Astrocyte (in vitro differentiated cells and primary cell): Measurements from ENCODE around the gene MTTP. TPM values are rescaled to one million over a fixed set of nuclear protein-coding genes. Genes with fewer than 3 reads are reported as not detected.

Experiments
- DNase-seq: peaks from one replicate; pipeline ENCODE4 v3.0.0-alpha.2; 2010; ENCODE audit warnings: low read depth
- FAIRE-seq: peaks from 2 replicates; lab custom pipeline; 2011; peaks lifted over from hg19 to GRCh38; lab: Jason Lieb, UNC
- H2AFZ ChIP-seq: 2 replicates; pipeline ENCODE4 v1.6.0; 2012; ENCODE audit warnings: low read depth, low read length, inconsistent platforms
- H3K27ac ChIP-seq: 2 replicates; pipeline ENCODE4 v1.5.1; 2011; ENCODE audit warnings: low read depth, low read length, inconsistent platforms
- H3K27me3 ChIP-seq: 2 replicates; pipeline ENCODE4 v1.6.0; 2011; ENCODE audit warnings: low read length, inconsistent platforms; ENCODE audit not compliant: insufficient read depth
- H3K36me3 ChIP-seq: 2 replicates; pipeline ENCODE4 v1.5.1; 2011; ENCODE audit warnings: low read length, inconsistent platforms; ENCODE audit not compliant: insufficient read depth
- H3K4me1 ChIP-seq: 2 replicates; pipeline ENCODE4 v1.5.1; 2011; ENCODE audit warnings: low read length, inconsistent platforms; ENCODE audit not compliant: insufficient read depth
- H3K4me2 ChIP-seq: 2 replicates; pipeline ENCODE4 v1.6.0; 2012; ENCODE audit warnings: low read length, inconsistent platforms
- H3K4me3 ChIP-seq: 2 replicates; pipeline ENCODE4 v1.5.1; 2011; ENCODE audit warnings: low read depth, mild to moderate bottlenecking, low read length, inconsistent platforms; ENCODE audit not compliant: insufficient read depth
- H3K79me2 ChIP-seq: 2 replicates; pipeline ENCODE4 v1.6.0; 2012; ENCODE audit warnings: mild to moderate bottlenecking, low read length, inconsistent platforms; ENCODE audit not compliant: insufficient read depth
- H3K9ac ChIP-seq: 2 replicates; pipeline ENCODE4 v1.6.0; 2012; ENCODE audit warnings: mild to moderate bottlenecking, low read length, inconsistent platforms
- H3K9me3 ChIP-seq: 2 replicates; pipeline ENCODE4 v1.5.1; 2012; ENCODE audit warnings: low read depth, mild to moderate bottlenecking, low read length, inconsistent platforms; ENCODE audit not compliant: insufficient read depth
- H4K20me1 ChIP-seq: 2 replicates; pipeline ENCODE4 v1.6.0; 2012; ENCODE audit warnings: low read length, inconsistent platforms; ENCODE audit not compliant: insufficient read depth
- H3K27ac Mint-ChIP-seq: one replicate; pipeline ENCODE4 v1.8.0; 2021; ENCODE audit warnings: mild to moderate bottlenecking, mixed read lengths; ENCODE audit not compliant: unreplicated experiment
- H3K27me3 Mint-ChIP-seq: one replicate; pipeline ENCODE4 v1.8.0; 2021; ENCODE audit warnings: low read depth, mixed read lengths; ENCODE audit not compliant: unreplicated experiment
- H3K36me3 Mint-ChIP-seq: one replicate; pipeline ENCODE4 v1.8.0; 2021; ENCODE audit warnings: low read depth, mixed read lengths; ENCODE audit not compliant: unreplicated experiment
- H3K4me1 Mint-ChIP-seq: one replicate; pipeline ENCODE4 v1.8.0; 2021; ENCODE audit warnings: low read depth, mixed read lengths; ENCODE audit not compliant: unreplicated experiment
- H3K4me3 Mint-ChIP-seq: one replicate; pipeline ENCODE4 v1.8.0; 2021; ENCODE audit warnings: mild to moderate bottlenecking, moderate library complexity, mixed read lengths; ENCODE audit not compliant: unreplicated experiment
- H3K9me3 Mint-ChIP-seq: one replicate; pipeline ENCODE4 v1.8.0; 2021; ENCODE audit warnings: mild to moderate bottlenecking, mixed read lengths; ENCODE audit not compliant: unreplicated experiment
- CTCF ChIP-seq: IDR thresholded peaks from 2 replicates; pipeline ENCODE4 v1.5.1; 2011; ENCODE audit warnings: low read depth, mild to moderate bottlenecking, inconsistent platforms, low read length, moderate library complexity; ENCODE audit not compliant: insufficient read depth
- EZH2 ChIP-seq: IDR thresholded peaks from 2 replicates; pipeline ENCODE4 v1.6.1; 2012; ENCODE audit warnings: mild to moderate bottlenecking, low read length, inconsistent platforms; ENCODE audit not compliant: insufficient read depth
- total RNA-seq: library from RNA; stranded (reverse); gene quantifications from 2 replicates; pipeline ENCODE4 v1.2.1, GENCODE V29; 2021

Gene MTTP
- total RNA-seq, 1 donor from 2014 or later, result 0.41 TPM

- no peak overlapping the region for H3K27ac Mint-ChIP-seq
- DNase-seq (no peak), FAIRE-seq (no peak)
- no peaks in the 10 kb centered on the region for H3K36me3 Mint-ChIP-seq
- Histone ChIP-seq H3K9ac (no peak overlapping the region), H3K4me1 (no peaks in the 10 kb centered on the region), H2AFZ (no peak overlapping the region), H3K9me3 (no peaks in the 10 kb centered on the region), H3K27me3 (no peaks in the 10 kb centered on the region), H3K36me3 (no peaks in the 10 kb centered on the region), H3K4me3 (no peak overlapping the region), H4K20me1 (no peaks in the 10 kb centered on the region), H3K79me2 (no peaks in the 10 kb centered on the region), H3K4me2 (no peak overlapping the region), H3K27ac (no peak overlapping the region)
- H3K4me1 Mint-ChIP-seq, result no peaks in the 10 kb centered on the region
- no peaks in the 10 kb centered on the region for H3K27me3 Mint-ChIP-seq
- H3K9me3 Mint-ChIP-seq, result no peaks in the 10 kb centered on the region
- H3K4me3 Mint-ChIP-seq, result no peak overlapping the region
- no peak for TF ChIP-seq CTCF
Measured at GRCh38 chr4:99634742-99635360, 60.2 kb downstream of the MTTP start.

- H3K4me1 Mint-ChIP-seq, result no peaks in the 10 kb centered on the region
- Histone ChIP-seq H3K79me2 (no peaks in the 10 kb centered on the region), H3K4me2 (no peak overlapping the region), H4K20me1 (no peaks in the 10 kb centered on the region), H3K27ac (no peak overlapping the region), H3K4me1 (no peaks in the 10 kb centered on the region), H3K9me3 (no peaks in the 10 kb centered on the region), H3K4me3 (no peak overlapping the region), H3K9ac (no peak overlapping the region), H3K36me3 (no peaks in the 10 kb centered on the region), H2AFZ (no peak overlapping the region), H3K27me3 (no peaks in the 10 kb centered on the region)
- no peak for TF ChIP-seq CTCF
- no peak for TF ChIP-seq EZH2
- FAIRE-seq, result no peak
- no peaks in the 10 kb centered on the region for H3K9me3 Mint-ChIP-seq
- no peaks in the 10 kb centered on the region for H3K27me3 Mint-ChIP-seq
- no peak overlapping the region for H3K27ac Mint-ChIP-seq
- no peak for DNase-seq
- H3K4me3 Mint-ChIP-seq, result no peak overlapping the region
- H3K36me3 Mint-ChIP-seq, result no peaks in the 10 kb centered on the region
Measured at GRCh38 chr4:99635601-99636000, 61.0 kb downstream of the MTTP start.

GRCh38 chr4:99636422-99636821 is 61.8 kb downstream of the MTTP start:
- no peaks in the 10 kb centered on the region for H3K36me3 Mint-ChIP-seq
- DNase-seq (no peak), FAIRE-seq (no peak)
- no peak overlapping the region for H3K27ac ChIP-seq
- H3K27me3 Mint-ChIP-seq, result no peaks in the 10 kb centered on the region
- no peaks in the 10 kb centered on the region for H3K79me2 ChIP-seq
- no peaks in the 10 kb centered on the region for H4K20me1 ChIP-seq
- no peak overlapping the region for H3K27ac Mint-ChIP-seq
- no peaks in the 10 kb centered on the region for H3K27me3 ChIP-seq
- TF ChIP-seq CTCF (no peak), EZH2 (no peak)
- no peak overlapping the region for H3K4me3 ChIP-seq
- no peaks in the 10 kb centered on the region for H3K4me1 Mint-ChIP-seq
- H3K4me1 ChIP-seq, result no peaks in the 10 kb centered on the region
- H3K36me3 ChIP-seq, result no peaks in the 10 kb centered on the region
- no peak overlapping the region for H2AFZ ChIP-seq
- no peak overlapping the region for H3K9ac ChIP-seq
- H3K9me3 ChIP-seq, result no peaks in the 10 kb centered on the region
- H3K4me2 ChIP-seq, result no peak overlapping the region
- H3K4me3 Mint-ChIP-seq, result no peak overlapping the region
- H3K9me3 Mint-ChIP-seq, result no peaks in the 10 kb centered on the region
